ENCODE results near the gene LIMS4.
"Not testable (repeated sequence)": the region's sequence is repeated elsewhere in the genome, so short reads cannot be mapped to it uniquely, and the experiment has no call there.

GRCh38 chr2:110465312-110465711 lies 7.3 kb downstream of the LIMS4 start:
- TF ChIP-seq CTCF (IDR thresholded peaks at IDR 0.05 in 4 of 5, conservative IDR thresholded peaks at IDR 0.05 in 1 of 5); POLR2A (IDR thresholded peaks at IDR 0.05): not testable (repeated sequence)

All from gastrocnemius medialis (tissue), 4 donors.